ENCODE measurements around the gene SLC22A25. TPM values are rescaled to one million over a fixed set of nuclear protein-coding genes. Genes with fewer than 3 reads are reported as not detected.

Gene SLC22A25
- polyA plus RNA-seq (2012; ENCODE audit: insufficient read depth, insufficient read length, low read depth): not detected

DNA sequence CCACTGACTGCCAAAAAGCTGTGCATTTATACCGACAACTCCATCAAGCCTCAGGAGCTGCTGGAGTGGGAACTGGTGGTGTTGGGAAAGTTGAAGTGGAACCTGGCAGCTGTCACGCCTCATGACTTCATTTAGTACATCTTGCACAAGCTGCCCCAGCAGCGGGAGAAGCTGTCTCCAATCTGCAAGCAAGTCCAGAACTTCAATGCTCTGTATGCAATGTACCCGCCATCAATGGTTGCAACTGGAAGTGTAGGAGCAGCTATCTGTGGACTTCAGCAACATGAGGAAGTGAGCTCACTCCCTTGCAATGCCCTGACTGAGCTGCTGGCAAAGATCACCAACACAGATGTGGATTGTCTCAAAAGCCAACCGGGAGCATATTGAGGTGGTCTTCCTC is at the start of gene SLC22A25:
TSS of gene SLC22A25 (minus strand) at position 67 of the 400 bp plus-strand sequence. CDS start 13,947 bp downstream, outside the sequence.
- Histone ChIP-seq H3K4me3 (ENCODE audit: low read depth, low read length) (no peak within 1 kb of the TSS), H3K9me3 (no peaks in the 10 kb centered on the region), H3K4me1 (no peaks in the 10 kb centered on the region), H3K36me3 (no peaks in the 10 kb centered on the region), H3K27me3 (no peaks in the 10 kb centered on the region)
- TF ChIP-seq, protein P1, sequence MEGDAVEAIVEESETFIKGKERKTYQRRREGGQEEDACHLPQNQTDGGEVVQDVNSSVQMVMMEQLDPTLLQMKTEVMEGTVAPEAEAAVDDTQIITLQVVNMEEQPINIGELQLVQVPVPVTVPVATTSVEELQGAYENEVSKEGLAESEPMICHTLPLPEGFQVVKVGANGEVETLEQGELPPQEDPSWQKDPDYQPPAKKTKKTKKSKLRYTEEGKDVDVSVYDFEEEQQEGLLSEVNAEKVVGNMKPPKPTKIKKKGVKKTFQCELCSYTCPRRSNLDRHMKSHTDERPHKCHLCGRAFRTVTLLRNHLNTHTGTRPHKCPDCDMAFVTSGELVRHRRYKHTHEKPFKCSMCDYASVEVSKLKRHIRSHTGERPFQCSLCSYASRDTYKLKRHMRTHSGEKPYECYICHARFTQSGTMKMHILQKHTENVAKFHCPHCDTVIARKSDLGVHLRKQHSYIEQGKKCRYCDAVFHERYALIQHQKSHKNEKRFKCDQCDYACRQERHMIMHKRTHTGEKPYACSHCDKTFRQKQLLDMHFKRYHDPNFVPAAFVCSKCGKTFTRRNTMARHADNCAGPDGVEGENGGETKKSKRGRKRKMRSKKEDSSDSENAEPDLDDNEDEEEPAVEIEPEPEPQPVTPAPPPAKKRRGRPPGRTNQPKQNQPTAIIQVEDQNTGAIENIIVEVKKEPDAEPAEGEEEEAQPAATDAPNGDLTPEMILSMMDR (IDR thresholded peaks at IDR 0.05; ENCODE audit: low read depth, low read length): no peak
- no peak for DNase-seq

DNA sequence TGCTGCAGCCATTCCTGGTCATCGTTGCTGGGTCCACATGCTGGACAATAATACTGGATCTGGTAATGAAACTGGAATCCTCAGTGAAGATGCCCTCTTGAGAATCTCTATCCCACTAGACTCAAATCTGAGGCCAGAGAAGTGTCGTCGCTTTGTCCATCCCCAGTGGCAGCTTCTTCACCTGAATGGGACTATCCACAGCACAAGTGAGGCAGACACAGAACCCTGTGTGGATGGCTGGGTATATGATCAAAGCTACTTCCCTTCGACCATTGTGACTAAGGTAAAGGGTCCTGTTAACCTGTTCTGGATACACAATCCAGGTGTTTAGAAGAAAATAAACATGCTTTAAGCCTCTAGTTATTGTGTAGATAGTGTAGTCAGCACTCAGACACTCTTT is 46.9 kb upstream of the SLC22A25 start:
- DNase-seq: no peak
- Histone ChIP-seq H3K4me1 (no peaks in the 10 kb centered on the region), H3K4me3 (ENCODE audit: low read depth, low read length) (no peak overlapping the region), H3K36me3 (no peaks in the 10 kb centered on the region), H3K9me3 (no peaks in the 10 kb centered on the region), H3K27me3 (no peaks in the 10 kb centered on the region)
- TF ChIP-seq, protein P1 (IDR thresholded peaks at IDR 0.05; ENCODE audit: low read depth, low read length): no peak

DNA sequence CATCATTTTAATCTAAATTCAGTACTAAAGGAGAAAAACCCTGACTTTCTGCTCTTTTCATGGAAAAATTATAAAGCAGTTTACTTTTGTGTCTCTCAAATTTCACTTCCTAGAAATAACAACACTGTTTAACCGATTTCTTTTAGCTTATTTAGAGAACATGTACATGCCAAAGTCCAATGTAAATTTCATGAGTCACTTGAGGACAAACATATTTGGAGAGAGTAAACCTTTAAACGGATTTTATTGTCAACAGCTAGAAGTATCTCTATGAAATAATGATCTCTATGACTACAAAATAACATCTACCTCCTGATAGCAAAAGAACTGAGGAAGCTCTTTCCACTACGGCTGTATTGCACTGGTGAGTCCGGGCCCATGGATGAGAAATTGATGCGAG is 46.3 kb upstream of the SLC22A25 start:
- no peak for DNase-seq
- Histone ChIP-seq H3K9me3 (no peaks in the 10 kb centered on the region), H3K4me3 (ENCODE audit: low read depth, low read length) (no peak overlapping the region), H3K36me3 (no peaks in the 10 kb centered on the region), H3K4me1 (no peaks in the 10 kb centered on the region), H3K27me3 (no peaks in the 10 kb centered on the region)
- TF ChIP-seq, protein P1 (IDR thresholded peaks at IDR 0.05; ENCODE audit: low read depth, low read length): no peak

DNA sequence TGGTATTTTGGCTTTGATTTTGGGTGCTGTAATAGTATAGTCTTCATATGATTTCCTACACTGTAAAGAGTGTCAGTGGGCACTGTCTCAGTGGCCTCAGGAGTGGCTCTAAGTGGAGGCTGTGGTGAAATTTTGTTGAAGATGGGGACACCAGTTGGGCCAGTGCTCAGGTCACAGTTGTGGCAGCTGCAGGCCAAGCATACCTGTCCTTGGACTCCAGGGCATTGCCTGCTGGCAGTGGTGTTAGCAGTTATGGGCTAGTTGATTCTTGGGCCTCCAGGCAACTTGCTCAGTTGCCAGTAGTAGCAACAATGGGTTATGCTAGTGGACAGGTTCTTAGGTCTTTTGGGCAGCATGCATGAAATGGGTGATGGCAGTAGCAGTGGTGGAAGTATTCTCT is 39.2 kb upstream of the SLC22A25 start:
- Histone ChIP-seq H3K36me3 (no peaks in the 10 kb centered on the region), H3K4me3 (ENCODE audit: low read depth, low read length) (no peak overlapping the region), H3K9me3 (no peaks in the 10 kb centered on the region), H3K4me1 (no peaks in the 10 kb centered on the region), H3K27me3 (no peaks in the 10 kb centered on the region)
- TF ChIP-seq, protein P1 (IDR thresholded peaks at IDR 0.05; ENCODE audit: low read depth, low read length): no peak
- DNase-seq: no peak

DNA sequence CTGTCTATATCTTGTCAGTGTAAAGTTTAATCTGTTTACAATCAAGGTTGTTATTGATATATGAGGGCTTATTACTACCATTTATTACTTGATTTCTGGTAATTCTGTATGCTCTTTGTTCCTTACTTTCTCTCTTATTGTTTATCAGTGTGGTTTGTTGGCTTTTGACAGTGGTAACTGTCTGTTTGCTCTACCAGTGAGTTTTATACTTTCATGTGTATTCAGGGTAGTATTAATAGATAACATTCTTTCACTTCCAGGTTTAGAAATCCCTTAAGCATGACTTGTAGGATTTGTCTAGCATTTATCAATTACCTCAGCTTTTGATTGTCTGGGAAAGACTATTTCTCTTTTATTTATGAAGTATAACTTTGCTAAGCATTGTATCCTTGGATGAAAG is 37.5 kb upstream of the SLC22A25 start:
- no peaks in the 10 kb centered on the region for H3K36me3 ChIP-seq

DNA sequence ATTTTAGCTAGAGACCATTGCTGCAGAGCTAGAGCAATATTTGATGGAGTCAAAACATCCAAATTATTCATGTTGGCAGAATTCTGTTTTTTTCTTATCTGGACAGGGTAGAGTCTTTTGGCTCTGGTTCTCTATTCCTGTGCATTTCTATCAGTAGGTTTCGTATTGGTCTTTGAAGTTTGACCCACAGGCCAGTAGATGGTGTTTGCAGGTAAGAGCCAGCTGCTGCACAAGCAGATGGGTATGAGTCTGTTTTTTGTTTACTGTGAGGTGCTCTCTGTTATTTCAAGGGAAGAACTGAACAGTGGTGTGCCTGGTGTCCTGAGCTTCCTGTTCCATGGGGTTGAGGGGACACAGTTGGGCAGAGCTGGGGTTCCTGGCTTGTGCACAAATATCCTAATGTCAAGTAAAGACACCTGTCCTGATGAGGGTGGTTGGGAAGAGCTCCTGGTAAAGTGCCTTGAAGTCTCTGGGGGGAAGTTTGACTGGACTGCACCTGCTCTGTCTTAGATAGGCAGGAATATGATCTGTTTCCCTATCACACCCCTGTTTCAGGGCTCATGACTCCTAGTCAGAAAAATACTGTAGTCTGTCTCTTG is 34.0 kb upstream of the SLC22A25 start:
- H3K36me3 ChIP-seq: no peaks in the 10 kb centered on the region
- DNase-seq: no peak
- H3K4me3 ChIP-seq (ENCODE audit: low read depth, low read length): no peak overlapping the region
- TF ChIP-seq, protein P1 (IDR thresholded peaks at IDR 0.05; ENCODE audit: low read depth, low read length): no peak
- no peaks in the 10 kb centered on the region for H3K27me3 ChIP-seq
- no peaks in the 10 kb centered on the region for H3K4me1 ChIP-seq
- no peaks in the 10 kb centered on the region for H3K9me3 ChIP-seq

More for the DNA sequence above, 37.5 kb upstream of the SLC22A25 start:
- Histone ChIP-seq H3K4me1 (no peaks in the 10 kb centered on the region), H3K27me3 (no peaks in the 10 kb centered on the region), H3K9me3 (no peaks in the 10 kb centered on the region), H3K4me3 (ENCODE audit: low read depth, low read length) (no peak overlapping the region)
- TF ChIP-seq, protein P1 (IDR thresholded peaks at IDR 0.05; ENCODE audit: low read depth, low read length): no peak
- DNase-seq: no peak
